Neural crest cell (in vitro differentiated cells): ENCODE data around the gene CAPN13. TPM values are rescaled to one million over a fixed set of nuclear protein-coding genes. Genes with fewer than 3 reads are reported as not detected.

Experiments
- DNase-seq: peaks from one replicate; pipeline ENCODE4 v3.0.0; 2021; ENCODE audit warnings: low read depth, mixed read lengths, low spot score
- H3K27ac Mint-ChIP-seq: one replicate; pipeline ENCODE4 v1.8.0; 2021; ENCODE audit warnings: mild to moderate bottlenecking, mixed read lengths; ENCODE audit not compliant: unreplicated experiment
- H3K27me3 Mint-ChIP-seq: 2 replicates; pipeline ENCODE4 v1.8.0; 2021; ENCODE audit warnings: low read depth, mild to moderate bottlenecking, mixed read lengths
- H3K36me3 Mint-ChIP-seq: 2 replicates; pipeline ENCODE4 v1.8.0; 2021; ENCODE audit warnings: low read depth, mild to moderate bottlenecking, mixed read lengths
- H3K4me1 Mint-ChIP-seq: 2 replicates; pipeline ENCODE4 v1.8.0; 2021; ENCODE audit warnings: mixed read lengths
- H3K4me3 Mint-ChIP-seq: one replicate; pipeline ENCODE4 v1.8.0; 2021; ENCODE audit warnings: mild to moderate bottlenecking, mixed read lengths
- H3K9me3 Mint-ChIP-seq: 2 replicates; pipeline ENCODE4 v1.8.0; 2021; ENCODE audit warnings: mixed read lengths
- total RNA-seq: library from RNA; stranded (reverse); gene quantifications from 2 replicates; pipeline ENCODE4 v1.2.1, GENCODE V29; 2021
- TF ChIP-seq, protein P1 (sequence below): fragments of 200-600 bp; sonication (generic); conservative IDR thresholded peaks from 2 replicates; pipeline ENCODE4 v1.5.0; 2021; ENCODE audit warnings: antibody characterized with exemption, mild to moderate bottlenecking

Gene CAPN13
- total RNA-seq, 1 donor from 2014 or later: not detected

DNA sequence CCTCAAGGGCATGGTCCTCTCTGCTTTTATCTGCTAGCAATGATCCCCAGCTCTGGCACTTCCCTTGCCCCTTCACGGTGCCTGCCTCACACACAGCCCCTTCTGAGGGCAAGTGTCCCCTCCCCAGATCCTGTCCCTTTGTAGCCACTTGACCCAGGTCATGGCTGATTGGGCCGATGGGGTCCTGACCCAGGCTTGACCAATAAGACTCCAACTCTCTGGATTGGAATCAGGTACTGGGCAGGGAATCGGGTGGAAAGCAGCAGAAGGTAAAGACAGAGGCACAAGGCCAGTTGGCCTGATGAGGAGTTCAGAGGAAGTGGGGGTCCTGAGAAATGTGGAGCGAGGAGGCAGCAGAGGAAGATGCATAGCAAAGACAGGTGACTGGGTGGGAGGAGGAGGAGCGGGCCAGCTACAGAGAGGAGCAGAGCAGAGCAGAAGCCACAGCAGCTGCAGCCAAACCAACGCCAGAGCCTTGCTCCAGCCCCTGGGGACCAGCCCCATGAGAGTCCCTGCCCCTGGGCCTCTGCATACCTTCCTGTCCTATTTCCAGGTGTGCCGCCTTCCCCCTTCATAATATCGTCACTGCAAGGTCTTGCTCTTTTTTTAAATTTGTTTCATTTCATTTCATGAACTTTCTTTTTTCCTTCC is 39.1 kb downstream of the CAPN13 start:
- peaks cover 3% of the 10 kb centered on the region for H3K27me3 Mint-ChIP-seq
- no peaks in the 10 kb centered on the region for H3K9me3 Mint-ChIP-seq
- H3K36me3 Mint-ChIP-seq: no peaks in the 10 kb centered on the region
- TF ChIP-seq, protein P1, sequence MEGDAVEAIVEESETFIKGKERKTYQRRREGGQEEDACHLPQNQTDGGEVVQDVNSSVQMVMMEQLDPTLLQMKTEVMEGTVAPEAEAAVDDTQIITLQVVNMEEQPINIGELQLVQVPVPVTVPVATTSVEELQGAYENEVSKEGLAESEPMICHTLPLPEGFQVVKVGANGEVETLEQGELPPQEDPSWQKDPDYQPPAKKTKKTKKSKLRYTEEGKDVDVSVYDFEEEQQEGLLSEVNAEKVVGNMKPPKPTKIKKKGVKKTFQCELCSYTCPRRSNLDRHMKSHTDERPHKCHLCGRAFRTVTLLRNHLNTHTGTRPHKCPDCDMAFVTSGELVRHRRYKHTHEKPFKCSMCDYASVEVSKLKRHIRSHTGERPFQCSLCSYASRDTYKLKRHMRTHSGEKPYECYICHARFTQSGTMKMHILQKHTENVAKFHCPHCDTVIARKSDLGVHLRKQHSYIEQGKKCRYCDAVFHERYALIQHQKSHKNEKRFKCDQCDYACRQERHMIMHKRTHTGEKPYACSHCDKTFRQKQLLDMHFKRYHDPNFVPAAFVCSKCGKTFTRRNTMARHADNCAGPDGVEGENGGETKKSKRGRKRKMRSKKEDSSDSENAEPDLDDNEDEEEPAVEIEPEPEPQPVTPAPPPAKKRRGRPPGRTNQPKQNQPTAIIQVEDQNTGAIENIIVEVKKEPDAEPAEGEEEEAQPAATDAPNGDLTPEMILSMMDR: no peak
- no peak for DNase-seq
- peaks cover 4% of the 10 kb centered on the region for H3K4me1 Mint-ChIP-seq
- H3K4me3 Mint-ChIP-seq: no peak overlapping the region
- H3K27ac Mint-ChIP-seq: no peak overlapping the region

DNA sequence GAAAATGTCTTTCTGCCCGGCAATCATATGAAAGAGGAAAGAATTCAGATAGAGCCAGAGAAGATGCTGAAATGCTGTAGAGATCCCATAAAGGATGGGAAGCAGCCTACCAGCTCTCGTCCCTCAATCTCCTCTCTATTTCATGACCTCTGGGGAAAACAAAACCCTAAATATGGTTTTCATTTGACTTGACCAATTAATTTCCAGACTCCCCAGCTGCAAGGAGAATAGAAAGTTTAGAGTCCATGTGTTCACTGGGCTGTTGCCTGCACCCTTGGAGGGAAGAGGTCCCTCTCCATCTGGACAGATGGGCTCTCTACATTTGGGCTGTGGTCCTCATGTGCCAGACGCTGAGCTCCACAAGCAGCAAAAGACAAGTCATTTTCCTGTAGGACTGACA is 40.6 kb downstream of the CAPN13 start:
- TF ChIP-seq, protein P1: no peak
- peaks cover 2% of the 10 kb centered on the region for H3K27me3 Mint-ChIP-seq
- H3K9me3 Mint-ChIP-seq: no peaks in the 10 kb centered on the region
- no peak for DNase-seq
- no peaks in the 10 kb centered on the region for H3K36me3 Mint-ChIP-seq
- H3K4me3 Mint-ChIP-seq: no peak overlapping the region
- H3K27ac Mint-ChIP-seq: peak overlapping the region; percentile 40
- H3K4me1 Mint-ChIP-seq: peaks cover 4% of the 10 kb centered on the region

DNA sequence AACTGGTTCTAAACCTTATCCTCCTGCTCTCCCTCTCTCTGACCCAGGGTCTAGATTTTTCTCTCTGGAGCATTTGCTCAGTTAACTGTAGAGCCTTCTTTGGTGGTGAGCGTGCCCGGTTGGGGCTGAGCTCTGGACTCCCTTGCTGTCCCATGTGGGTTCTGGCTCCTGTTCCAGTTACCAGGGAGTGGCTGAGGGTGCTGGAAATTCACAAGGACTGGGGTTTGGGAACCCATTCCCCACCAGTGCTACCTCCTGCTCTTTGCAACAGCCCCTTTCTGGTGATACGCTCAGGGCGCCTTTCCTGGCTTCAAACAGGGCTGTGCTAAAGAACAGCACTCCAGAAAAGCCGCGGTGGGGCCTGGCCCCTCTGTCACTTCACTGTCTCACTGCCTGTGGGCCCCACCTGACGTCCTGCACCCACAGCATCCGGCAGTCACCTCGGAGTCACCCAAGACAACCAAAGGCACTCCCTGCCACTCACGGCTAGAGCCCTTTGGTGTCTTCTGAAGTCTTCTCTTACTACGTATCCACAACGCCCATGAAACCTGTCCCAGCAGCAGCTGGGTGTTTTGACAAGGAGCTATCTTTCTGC is 41.3 kb downstream of the CAPN13 start:
- Mint-ChIP-seq H3K4me1 (peaks cover 4% of the 10 kb centered on the region), H3K27ac (no peak overlapping the region), H3K9me3 (no peaks in the 10 kb centered on the region), H3K4me3 (no peak overlapping the region), H3K27me3 (peaks cover 2% of the 10 kb centered on the region), H3K36me3 (no peaks in the 10 kb centered on the region)
- no peak for DNase-seq
- TF ChIP-seq, protein P1: no peak

DNA sequence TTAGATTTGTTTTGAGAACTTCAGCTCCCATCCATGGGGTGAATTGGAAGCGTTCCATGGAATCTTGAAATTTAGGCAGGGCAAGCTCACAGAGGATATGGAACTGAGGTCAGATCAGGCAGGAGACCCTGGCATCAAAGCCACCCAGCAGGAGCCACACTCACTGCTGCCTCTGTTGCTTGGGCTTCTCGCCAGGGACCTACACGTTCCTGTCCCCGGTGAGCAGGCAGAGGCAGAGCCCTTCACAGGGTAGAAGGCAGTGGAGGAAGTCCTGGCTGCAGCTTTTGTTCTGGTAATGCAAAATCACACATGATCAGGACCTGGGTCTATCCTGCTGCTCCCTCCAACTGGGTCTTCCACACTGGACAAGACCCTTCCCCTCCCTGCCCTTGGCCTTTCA is 42.1 kb downstream of the CAPN13 start:
- Mint-ChIP-seq H3K27ac (no peak overlapping the region), H3K4me3 (no peak overlapping the region), H3K9me3 (no peaks in the 10 kb centered on the region), H3K27me3 (peaks cover 7% of the 10 kb centered on the region), H3K4me1 (peaks cover 4% of the 10 kb centered on the region), H3K36me3 (no peaks in the 10 kb centered on the region)
- no peak for DNase-seq
- TF ChIP-seq, protein P1: no peak

DNA sequence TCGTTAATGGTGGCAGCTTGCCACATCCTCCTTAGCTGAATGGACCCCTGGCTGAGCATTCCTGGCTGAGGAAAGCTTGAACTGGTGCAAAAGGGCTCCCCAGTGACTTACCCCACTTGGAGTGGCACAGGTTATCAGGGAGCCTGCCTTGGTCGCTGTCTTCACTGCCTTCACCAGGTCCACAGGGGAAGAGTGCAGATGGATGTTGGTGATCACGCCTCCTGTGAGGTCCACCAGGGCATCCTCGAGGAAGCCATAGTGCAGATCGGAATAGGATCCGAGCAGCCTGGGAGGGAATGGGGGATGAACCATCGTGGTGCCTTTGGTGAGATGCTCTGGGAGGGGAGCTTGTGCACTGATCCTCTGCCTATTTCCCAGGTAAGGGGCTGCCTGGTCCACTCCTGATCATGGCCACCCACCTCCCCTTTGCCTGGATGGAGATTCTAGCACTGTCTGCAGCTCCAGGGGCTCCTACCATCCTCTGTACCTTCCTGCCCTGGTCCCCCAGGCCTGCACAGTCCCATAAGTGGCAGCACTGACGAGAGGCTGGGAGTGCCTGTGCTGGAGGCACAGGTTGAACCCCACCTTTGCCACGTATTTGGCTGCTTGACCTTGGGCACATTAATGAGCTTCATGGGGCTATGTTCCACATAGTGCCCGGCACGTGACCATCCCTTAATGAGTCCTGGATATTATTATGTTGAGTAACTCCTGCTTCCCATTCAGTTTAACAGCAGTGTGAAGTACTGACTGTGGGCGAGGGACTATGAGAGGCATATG is 43.0 kb downstream of the CAPN13 start:
- no peak for DNase-seq
- no peaks in the 10 kb centered on the region for H3K9me3 Mint-ChIP-seq

More for the DNA sequence above, 43.0 kb downstream of the CAPN13 start:
- H3K27me3 Mint-ChIP-seq: peaks cover 12% of the 10 kb centered on the region
- peak overlapping the region; percentile 57 for H3K27ac Mint-ChIP-seq
- TF ChIP-seq, protein P1: no peak
- H3K36me3 Mint-ChIP-seq: no peaks in the 10 kb centered on the region
- H3K4me1 Mint-ChIP-seq: peaks cover 4% of the 10 kb centered on the region
- H3K4me3 Mint-ChIP-seq: no peak overlapping the region
